Mammary epithelial cell (primary cell): ENCODE data around the gene CPAMD8.

Experiments used
- CTCF ChIP-seq, 2 donors: IDR thresholded peaks in 1 of 2; conservative IDR thresholded peaks in 1 of 2; 2 replicates each; pipeline ENCODE4 v1.5.1; 2011 to 2012; ENCODE audit warnings: inconsistent platforms in 2 of 2, low read length in 2 of 2, mild to moderate bottlenecking in 2 of 2, control low read depth in 1 of 2, low read depth in 1 of 2; ENCODE audit not compliant: insufficient read depth in 1 of 2; ENCODE audit errors: extremely low read depth in 1 of 2
- EZH2 ChIP-seq: IDR thresholded peaks from 2 replicates; pipeline ENCODE4 v1.6.1; 2012; ENCODE audit warnings: low read length, inconsistent platforms, borderline replicate concordance

DNA sequence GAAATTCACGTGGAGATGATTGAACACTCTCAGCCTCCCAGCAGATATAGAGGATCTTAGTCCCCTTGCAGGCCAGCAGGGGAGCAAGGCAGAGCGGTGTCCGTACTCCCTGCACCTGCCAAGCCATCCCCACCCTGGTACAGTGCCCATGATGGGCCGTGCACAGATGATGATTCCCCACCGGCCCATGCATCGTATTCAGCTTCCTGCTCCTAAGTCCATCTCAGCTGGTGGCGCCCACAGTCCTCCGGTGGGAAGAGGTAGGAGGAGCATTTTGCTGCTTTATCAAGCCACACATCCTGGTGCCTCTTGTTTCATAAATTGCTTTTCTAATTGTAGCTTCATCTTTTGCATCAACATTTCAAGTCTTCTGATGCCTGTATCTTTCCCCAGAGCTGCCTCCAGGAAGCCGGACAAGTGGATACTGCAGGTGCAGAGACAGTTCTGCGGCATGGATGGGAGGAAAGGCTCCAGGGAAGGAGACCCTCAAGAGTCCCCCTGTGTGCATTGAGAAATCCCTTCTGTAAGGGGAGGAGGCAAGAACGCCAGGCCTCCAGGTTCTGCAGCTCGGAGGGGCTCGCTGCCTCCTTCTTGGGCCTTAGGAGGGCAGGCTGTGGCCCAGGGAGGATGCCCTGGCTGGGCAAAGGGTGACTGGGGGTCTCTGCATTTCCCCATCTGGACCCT lies 82.5 kb downstream of the CPAMD8 start:
- TF ChIP-seq CTCF (conservative IDR thresholded peaks at IDR 0.05 in 1 of 2, IDR thresholded peaks at IDR 0.05 in 1 of 2; ENCODE audit: extremely low read depth in 1 of 2, insufficient read depth in 1 of 2, low read depth in 1 of 2, low read length in 2 of 2) (no peak), EZH2 (no peak)
